D721Med (cell line): ENCODE measurements around the gene THOC1.

Source experiments
- DNase-seq: peaks from one replicate; pipeline ENCODE4 v3.0.0; 2011; ENCODE audit warnings: low spot score; ENCODE audit not compliant: insufficient read length
- FAIRE-seq: peaks from 2 replicates; lab custom pipeline; 2011; peaks lifted over from hg19 to GRCh38; lab: Jason Lieb, UNC
- TF ChIP-seq, protein P1 (sequence below): IDR thresholded peaks from 2 replicates; pipeline ENCODE4 v1.5.1; 2012; ENCODE audit warnings: mild to moderate bottlenecking, control low read depth; ENCODE audit not compliant: insufficient read depth; ENCODE audit errors: missing control alignments

Gene THOC1

DNA sequence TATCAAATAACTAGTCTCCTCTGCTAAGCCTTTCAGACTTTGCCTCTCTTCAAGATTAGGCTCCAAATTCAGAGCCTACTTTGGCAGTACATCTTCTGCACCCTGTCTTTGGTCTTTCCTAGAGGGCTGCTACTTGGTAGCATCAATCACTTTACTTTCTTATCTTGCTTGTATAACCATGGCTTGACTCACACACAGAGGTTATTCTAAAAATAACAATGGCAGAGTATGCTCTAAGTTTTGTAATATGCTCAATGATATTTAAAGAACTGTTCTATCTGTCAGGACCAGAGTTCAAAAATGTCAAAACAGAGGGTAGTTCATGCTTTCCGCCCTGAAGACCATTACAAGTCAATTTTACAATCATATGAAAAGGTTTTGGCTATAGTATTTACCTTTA is 27.7 kb downstream of the THOC1 start:
- TF ChIP-seq, protein P1, sequence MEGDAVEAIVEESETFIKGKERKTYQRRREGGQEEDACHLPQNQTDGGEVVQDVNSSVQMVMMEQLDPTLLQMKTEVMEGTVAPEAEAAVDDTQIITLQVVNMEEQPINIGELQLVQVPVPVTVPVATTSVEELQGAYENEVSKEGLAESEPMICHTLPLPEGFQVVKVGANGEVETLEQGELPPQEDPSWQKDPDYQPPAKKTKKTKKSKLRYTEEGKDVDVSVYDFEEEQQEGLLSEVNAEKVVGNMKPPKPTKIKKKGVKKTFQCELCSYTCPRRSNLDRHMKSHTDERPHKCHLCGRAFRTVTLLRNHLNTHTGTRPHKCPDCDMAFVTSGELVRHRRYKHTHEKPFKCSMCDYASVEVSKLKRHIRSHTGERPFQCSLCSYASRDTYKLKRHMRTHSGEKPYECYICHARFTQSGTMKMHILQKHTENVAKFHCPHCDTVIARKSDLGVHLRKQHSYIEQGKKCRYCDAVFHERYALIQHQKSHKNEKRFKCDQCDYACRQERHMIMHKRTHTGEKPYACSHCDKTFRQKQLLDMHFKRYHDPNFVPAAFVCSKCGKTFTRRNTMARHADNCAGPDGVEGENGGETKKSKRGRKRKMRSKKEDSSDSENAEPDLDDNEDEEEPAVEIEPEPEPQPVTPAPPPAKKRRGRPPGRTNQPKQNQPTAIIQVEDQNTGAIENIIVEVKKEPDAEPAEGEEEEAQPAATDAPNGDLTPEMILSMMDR, result no peak
- DNase-seq (no peak), FAIRE-seq (peak; percentile 63)

DNA sequence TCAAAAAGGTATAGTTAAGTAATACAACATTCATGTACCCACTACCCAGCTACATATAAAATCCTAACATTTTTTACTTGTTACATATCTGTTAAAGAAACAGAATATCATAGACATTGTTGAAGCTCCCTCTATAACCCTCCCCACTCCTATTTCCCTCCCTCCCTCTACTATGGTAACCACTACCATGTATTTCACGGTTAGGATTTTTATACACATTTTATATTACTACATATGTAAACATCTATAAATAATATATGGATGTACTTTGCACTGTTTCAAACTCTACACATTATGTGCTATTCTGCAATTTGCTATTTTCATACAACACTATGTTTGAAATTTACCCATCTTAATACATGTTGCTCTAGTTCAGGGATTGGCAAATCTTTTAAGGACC is 36.3 kb downstream of the THOC1 start:
- TF ChIP-seq, protein P1, result no peak
- DNase-seq (no peak), FAIRE-seq (peak; percentile 44)

DNA sequence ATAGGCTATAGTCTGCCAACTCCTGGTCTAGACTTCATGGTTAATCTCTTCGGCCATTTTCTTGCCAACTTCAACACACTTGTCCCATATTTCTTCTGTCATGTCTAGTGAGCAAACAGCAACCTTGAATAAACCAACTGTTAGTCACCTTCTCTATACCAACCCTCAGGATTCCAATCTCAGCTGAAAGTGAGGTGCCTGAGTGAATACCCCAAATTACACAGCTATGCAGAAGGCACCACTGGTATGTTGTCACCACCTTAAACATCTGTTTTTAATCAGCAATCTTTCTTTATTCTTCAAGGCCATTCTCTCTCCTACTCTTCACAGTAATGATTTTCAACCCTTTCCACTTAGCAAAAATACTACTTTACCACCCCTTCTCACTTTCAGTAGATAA is 39.3 kb downstream of the THOC1 start:
- DNase-seq, result no peak
- TF ChIP-seq, protein P1, result no peak
- FAIRE-seq, result no peak

DNA sequence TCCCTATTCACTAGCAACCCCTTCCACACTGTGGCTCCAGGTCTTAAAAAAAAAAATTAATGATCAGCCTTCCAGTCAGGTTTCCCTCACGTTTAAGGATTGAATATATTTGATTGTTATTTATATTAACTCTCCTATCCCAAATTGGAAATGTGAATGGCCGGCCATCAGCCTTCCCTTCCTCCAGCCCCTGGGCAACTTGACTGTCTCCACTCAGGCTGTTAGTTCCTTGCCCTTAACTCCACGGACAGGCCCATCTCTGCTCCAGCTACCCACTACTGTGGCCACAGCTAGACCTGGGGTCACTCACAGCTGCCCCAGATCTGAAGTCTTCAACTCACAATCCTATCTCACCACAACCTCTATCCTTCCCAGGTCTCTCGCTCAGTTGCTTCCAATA is 39.9 kb downstream of the THOC1 start:
- FAIRE-seq, result no peak
- TF ChIP-seq, protein P1, result no peak
- DNase-seq, result no peak

DNA sequence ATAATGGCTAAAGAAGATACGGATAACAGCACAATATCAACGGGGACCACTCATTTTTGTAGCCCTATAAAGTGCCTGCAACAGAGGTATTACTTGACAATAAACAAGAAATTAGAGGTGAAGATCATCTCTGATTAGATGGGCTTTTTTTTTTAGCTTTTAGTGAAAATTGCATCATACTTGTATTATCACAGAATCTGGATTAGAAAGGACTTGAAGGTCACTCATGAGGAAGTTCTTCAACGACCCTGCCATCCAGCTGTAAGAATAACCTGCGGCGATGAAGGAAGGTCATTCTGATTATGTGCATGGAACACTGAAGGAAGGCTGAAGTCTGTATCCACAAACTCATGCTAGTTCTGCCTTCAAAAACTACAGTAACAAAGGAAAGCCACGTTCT is 40.5 kb downstream of the THOC1 start:
- no peak for DNase-seq
- TF ChIP-seq, protein P1, result no peak
- FAIRE-seq, result no peak

DNA sequence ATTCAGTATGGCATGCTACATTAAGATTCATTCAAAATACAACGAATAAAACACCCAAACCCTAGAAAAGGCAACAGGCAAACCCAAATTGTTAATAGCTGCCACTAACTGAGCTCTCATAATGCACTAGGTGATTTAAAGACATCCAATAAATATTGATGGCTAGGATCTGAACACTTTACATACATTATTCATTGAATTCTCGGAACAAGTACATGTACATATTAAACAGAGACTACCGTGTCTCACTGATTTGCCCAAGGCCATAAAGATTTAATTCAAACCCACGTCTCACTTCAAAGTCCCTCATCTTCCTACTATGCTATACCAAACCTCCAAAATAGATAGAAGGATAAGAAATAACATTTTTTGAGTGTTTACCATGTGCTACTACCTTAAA is 42.1 kb downstream of the THOC1 start:
- FAIRE-seq, result no peak
- no peak for DNase-seq
- TF ChIP-seq, protein P1, result no peak

DNA sequence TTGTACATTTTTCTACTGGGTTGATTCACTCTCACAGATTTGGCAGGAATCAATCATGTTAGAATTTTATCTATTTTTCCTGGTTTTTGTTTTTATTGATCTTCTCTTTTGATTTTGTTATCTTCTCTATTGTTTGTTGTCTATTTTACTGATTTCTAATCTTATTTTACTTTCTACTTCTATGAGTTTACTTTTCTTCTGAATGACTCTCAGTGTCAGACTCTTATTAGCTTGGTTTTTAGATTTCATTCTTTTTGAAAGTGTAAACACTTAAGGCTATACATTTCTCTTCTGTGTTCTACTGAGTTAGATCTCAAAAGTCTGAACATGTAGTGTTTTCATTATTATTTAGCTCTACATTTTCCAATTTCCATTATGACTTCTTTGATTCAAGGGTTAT is 47.1 kb downstream of the THOC1 start:
- peak; percentile 75 for FAIRE-seq
- TF ChIP-seq, protein P1, result no peak
- no peak for DNase-seq
